GM21619 (cell line): ENCODE data around the gene TRPM3.

ENCODE experiments used
- ATAC-seq: cut with Tn5 transposase; IDR thresholded peaks from one replicate; pipeline ENCODE4 v1.9.1; 2021; ENCODE audit not compliant: unreplicated experiment

The TRPM3 gene

DNA sequence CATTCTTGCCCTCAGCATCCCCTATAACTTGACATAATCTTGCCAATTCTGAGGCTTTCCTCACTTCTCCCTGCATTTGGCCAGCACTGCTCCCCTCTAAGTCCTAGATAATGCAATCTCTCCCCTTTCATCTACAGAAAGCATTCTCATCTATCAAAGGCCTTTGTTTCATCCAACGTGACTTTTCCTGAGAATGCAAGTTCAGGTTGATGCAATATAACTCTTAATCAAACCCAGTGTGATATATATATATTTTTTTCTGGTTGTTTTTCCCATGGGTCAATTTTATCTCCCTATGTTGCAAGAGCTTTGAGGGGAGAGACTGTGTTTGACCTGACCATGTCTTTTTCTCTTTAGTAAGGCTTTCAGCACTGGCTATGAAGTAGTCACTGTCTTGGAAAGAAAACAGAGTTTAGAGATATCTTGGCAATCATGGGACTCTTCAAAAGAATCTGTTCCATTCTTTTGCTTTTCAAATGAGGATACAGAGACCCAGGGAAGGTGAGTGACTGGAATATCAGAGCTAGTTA is 268.6 kb downstream of the TRPM3 start:
- no peak for ATAC-seq

DNA sequence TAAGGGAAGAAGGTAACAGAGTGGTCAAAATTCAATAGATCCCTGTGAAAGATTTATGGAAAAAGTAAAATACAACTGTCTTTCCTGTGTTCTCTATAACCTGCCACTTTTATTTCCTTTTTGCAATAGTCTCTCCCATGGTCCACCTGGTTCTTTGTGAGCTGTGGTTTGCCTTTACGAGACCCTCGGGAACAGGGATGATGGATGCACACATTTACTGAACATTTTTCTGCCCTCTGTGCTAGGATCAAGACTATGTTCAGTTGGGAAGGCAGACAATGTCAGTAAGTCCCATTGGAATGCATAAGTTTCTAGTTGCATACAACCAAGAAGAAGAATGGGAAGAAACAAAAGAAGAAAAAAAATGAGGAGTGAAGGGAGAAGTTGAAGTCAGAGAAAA is 281.2 kb downstream of the TRPM3 start:
- ATAC-seq: no peak

DNA sequence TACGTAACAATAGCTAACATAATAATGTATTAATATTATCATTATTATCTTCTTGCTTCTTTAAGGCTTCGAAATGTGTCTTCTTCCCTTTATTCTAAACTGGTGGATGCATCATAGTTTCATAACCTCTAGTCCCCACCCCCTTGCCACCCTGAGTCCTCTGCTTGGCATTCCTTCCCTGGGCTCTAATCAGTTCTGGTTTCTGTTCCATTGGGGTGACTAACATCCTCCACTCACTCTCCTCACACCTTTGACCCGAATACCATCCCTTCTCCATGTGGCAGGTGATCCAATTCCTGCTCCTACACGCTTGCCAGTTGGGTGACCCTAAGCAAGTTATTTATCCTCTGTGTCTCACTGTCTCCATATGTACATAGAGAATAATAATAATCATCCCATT is 286.1 kb downstream of the TRPM3 start:
- no peak for ATAC-seq

DNA sequence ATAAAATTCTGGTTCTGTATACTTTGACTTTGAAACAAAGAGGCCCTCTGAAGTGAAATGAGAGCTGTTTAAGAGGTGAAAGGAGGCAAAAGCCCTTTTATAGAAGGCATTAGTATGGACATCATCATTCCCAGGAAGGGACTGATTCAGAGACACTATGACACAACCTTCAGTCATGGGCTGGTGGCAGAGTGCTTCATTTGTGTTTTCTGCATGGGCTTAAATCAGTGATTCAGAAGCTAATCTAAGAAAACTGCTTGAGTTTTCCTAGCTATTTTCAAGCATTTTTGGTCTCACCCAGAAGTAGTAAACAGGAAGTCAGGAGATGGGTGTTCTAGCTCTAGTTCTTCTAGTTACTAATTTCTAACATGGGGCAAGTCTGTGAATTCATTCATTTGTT is 288.9 kb downstream of the TRPM3 start:
- no peak for ATAC-seq

DNA sequence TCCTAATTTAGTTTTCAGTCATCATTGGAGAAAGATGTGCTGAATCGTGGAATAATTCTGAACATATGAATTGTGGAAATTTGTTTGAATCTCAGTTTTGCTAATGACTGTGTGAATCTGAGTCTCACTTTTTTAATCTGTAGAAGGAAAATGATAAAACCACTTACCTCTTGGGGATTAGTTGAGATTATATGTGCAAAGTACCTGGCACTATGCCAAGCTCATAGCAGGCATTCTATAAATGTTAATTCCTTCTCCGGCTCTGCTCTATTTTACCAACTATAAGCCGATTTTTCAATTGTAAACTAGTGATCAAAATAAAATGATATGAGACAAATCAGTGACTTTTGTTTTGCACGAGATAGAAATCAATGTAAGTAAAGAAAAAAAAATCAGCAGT is 290.8 kb downstream of the TRPM3 start:
- no peak for ATAC-seq

DNA sequence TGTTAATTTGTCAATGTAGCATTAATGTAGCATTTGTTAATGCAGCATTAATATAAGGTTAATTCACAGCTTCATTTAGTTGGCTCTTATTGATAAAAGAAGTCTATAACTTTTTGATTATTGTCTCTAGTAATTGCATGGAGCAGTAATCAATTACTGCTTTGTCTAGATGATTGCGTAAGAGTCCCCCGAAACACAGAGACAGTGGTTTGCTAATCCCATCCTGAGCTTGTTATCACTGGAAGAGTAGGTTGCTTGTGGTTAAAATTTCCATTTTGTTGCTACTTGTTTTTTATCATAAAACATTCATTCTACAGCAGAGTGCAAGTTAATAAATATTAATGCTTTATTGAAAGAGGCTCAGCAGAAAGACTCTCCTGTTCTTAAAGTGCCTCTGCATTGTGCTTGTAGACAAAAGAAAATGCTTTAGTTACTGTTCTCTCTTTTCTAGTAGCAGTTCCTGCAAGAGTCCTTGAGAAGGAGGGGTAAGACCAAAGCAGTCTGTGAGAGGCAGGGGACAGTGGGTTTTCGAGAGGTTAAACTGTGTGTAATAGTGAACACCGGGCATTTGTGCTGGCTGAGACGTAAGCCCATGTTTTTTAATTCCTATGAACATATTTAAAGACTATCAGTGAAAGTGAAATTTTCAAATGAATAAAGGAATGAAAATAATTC is 291.7 kb downstream of the TRPM3 start:
- ATAC-seq: no peak

DNA sequence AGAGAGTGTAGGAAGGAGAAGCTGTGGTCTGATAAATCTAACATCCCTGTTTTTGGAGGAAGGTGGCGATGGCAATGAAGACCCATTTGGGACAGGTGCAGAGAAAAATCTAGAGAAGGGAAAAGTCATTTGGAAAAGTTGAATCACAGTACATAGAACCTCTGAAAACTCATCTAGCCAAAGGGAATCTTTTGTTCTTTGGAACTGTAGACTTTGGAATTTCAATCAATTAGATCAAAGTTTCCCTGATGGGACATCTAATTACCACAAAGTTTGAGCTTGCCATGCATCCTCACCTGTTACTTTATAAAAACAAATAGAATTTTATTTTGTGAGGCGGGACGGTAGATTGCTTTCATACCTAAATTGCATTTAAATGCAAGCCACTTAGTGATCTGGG is 294.9 kb downstream of the TRPM3 start:
- no peak for ATAC-seq

DNA sequence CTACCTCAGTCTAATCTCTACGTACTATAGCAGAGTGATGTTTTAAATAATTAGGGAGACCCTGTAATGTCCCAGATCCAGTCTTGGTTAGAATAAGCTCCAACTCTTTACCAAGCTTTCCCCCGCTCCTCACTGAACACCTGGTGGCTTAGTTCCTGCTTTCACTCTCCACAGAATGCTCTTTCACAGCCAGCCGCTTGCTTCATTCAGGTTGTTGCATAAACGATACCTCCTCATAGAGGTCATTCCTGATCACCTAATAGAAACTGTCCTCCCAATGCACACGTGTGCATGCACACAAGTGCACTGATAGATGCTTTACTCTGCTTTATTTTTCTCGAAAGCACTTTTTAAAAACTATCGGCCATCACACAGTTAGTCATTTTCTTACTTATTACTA is 298.1 kb downstream of the TRPM3 start:
- ATAC-seq: no peak

DNA sequence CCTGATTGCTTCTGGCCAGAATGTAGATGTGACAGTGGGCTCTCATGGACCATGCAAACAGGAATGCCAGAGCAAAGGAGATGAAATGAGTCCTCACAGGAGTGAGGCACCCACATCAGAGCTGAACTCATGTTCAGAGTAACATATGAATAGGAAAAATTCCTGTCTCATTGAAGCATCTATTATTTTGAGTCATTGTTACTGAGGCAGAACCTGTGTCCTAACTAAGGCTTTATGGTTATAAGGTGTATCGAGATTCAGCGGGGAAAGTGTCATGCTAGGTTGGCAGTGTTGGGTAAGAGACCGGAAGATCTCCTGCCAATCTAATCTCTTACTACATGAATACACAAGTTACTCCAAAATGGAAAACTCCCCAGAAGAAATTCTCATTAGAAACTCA is 304.1 kb downstream of the TRPM3 start:
- no peak for ATAC-seq

DNA sequence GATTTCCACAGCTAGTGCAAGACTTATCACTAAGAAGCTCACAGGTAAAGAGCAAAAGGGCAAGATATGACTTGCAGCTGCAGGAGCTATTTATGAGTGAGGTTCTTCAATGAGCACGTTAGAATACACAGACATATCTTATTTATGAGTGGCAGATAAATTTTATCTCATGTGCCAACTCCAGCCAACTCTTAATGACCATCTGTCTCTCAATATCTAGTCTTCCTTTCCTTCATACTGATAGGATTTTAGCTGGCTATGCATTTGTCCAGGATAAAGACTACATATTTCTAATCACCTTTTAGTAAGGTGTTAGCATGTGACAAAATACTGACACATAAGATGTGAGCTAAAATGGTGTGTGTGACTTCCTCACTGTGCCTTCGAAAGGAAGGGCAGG is 304.5 kb downstream of the TRPM3 start:
- ATAC-seq: no peak

DNA sequence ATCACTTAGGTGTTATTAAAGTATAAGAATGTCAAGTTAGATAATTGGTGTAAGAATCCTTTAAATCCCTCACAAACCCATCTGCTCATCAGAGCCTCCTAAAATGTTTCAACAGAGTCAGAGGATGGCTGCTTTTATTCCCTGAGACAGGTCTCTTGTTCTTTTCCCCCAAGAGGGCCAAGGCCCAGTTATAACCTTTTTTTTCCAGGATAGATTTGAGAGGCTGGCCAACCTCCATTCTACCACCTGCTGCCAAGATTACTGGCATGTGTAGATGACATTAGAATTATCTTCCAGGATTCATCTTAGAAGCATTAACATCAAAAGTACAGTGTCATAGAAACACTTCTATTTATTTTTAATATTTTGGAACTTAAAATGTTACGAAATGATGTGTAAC is 305.1 kb downstream of the TRPM3 start:
- ATAC-seq: no peak

DNA sequence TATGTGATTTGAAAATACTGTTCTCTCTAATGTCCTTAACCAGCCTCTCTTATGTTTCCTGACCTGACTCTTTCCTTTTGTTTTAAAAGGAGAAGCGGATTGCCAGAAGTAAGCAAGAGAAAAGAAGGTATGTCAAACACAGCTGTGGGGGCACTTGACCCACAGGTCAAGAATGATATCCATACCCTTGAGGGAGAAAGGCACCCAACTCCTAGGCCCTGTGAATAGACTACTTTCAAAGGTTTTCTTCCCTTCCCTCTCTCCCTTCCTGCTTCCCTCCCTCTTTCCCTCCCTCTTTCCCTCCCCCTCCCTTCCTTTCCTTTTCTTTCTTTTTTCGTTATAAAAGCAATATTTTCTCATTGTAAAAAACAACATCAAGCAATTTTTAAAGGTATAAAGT is 306.8 kb downstream of the TRPM3 start:
- ATAC-seq: no peak

DNA sequence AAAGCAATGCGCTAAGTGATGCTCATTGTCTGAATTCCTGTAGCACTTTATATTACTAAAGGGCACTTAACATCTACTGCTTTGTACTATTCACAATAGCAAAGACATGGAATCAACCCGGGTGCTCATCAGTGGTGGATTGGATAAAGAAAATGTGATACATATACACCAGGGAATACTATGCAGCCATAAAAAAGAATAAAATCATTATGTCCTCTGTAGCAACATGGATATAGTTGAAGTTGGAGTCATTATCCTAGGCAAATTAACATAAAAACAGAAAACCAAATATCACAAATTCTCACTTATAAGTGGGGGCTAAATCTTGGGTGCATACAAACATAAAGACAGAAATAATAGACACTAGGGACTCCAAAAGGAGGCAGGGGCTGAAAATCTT is 308.3 kb downstream of the TRPM3 start:
- no peak for ATAC-seq

DNA sequence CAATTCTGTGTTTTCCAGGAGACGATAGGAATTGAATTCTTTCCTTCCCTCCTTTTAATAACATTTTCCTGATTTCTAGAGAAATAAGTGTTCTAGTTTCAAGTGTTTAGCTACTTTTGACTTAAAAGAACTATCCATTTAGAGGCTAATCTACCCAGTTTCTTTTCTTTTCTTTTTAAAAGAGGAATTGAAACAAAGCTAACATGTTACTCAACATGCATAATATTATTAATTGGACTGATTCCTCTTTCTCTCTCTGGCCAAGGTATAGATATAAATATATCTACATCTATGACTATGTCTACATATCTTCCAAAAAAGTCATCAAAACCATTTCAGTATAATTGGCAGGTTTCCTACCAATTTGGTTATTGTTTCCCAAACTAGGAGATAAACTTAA is 309.8 kb downstream of the TRPM3 start:
- peak; percentile 60 for ATAC-seq

DNA sequence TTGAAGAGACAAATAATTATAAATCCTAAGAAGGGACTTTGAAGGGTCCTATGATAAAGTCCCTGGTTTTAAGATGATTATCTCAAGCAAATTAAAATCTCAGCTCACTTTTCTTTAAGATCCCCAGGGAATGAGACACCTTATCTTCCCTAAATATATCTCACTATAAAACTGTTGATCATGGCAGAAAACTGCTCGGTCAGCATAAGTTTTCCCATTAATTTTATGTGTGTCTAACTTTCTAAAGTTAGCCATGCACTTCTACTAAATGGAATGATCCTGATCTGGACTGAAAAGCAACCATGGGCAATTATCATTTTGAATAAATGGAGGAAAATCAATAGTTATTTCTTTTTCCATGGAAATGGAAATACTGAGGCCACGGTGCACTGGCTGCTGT is 314.5 kb downstream of the TRPM3 start:
- ATAC-seq: no peak

DNA sequence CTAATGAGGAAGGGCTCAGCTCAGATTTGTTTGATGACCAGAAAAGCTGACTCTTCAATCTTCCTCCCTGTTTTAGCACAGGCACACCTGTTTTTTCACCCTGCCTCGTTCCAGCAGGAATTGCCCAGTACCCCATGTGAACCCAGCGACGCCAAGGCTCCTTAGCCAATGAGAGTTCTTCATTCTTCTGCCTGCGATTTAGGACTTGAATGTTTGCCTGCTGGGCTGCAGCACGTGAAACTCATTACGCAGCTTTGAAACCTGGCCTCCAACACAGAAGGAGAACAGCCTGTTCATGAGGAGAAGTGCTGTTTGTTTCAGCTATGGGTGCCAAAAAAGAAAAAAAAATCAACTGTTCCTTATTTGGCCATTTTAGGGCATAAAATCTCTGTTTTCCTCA is 315.5 kb downstream of the TRPM3 start:
- no peak for ATAC-seq

DNA sequence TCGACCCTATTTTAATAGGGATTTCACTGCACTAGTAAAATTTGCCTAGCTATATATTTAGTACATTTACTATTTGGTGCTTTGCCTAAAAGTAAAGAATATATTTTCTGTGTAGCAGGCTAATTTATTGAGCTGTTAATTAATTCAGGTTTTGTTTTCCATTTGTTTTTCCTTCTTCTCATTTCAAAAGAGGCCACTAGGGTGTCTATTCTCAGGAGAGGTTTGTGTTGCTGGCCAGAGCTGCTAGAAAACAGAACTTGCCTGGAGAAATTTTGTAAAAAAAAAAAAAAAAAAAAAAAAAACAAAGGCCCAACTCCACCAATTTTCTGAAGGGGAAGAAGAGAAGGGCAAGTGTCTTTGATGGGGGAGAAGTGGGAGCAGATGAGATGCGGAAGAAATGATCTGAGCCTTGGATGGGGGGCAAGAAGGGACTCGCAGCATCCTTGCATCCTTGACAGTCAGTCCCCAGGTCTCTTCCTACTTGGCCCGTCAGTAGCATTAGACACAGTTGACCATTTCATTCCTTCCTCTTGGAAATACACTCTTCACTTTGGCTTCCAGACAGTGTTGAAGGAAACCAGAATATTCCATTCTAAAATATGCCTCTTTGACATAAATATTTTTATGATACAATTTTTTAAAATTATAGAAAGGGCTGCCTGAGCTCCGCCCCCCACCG is 318.5 kb downstream of the TRPM3 start:
- ATAC-seq: no peak

DNA sequence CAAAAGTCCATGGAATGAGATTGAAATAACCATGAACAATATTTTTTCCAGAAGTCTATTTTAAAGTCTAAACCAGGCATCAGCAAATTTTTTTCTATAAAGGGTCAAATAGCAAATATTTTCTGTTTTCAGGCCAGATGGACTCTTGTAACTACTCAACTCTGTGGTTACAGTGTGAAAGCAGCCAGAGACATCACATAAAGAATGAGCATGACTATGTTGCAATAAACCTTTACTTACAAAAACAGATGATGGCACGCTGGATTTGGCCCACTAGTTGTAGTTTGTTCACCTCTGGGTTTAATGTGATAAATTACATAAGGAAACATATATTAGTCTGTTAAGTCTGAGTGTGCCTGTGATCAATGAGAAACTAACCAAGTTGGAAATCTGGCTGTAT is 319.2 kb downstream of the TRPM3 start:
- ATAC-seq: no peak

DNA sequence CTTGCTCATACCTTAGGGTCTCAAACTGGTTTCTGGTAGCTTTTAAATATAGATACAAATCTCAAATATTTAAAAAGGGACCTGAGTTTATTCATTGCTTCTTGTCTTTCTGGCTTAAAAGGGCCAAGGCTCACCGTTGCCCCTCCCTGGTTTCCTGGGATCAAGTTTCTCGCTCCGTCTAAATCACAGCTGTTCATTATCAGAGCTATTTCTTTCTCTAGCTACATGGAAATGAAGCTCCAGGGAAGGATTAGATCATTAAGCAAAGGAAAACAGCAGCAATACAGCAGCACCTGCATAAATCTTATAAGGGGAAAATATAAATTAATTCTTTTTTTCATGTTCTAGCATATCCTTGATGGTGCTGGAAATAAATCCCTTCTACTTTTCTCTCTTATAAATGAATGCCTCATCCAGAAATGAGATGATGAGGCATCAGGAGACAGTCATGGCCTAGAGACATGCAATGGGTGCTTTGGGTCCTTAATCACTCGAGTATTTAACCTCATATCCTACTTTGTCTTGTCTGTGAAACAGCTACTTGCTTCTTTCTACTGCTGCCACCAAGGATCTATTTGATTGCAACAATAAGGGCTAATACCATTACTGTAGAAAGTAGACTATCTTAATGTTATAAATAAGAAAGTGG is 320.1 kb downstream of the TRPM3 start:
- ATAC-seq: no peak

DNA sequence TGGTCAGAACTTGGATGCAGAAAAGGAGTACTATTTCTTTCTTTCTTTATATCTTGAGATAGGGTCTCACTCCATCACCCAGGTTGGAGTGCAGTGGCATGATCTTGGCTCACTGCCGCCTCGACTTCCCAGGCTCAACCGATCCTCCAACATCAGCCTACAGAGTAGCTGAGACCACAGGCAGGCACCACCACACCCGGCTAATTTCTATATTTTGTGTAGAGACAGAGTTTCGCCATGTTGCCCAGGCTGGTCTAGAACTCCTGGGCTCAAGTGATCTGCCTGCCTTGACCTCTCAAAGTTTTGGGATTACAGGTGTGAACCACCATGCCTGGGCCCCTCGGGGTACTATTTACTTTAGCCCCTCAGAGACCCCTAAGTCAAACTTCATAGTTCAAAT is 323.4 kb downstream of the TRPM3 start:
- ATAC-seq: no peak

DNA sequence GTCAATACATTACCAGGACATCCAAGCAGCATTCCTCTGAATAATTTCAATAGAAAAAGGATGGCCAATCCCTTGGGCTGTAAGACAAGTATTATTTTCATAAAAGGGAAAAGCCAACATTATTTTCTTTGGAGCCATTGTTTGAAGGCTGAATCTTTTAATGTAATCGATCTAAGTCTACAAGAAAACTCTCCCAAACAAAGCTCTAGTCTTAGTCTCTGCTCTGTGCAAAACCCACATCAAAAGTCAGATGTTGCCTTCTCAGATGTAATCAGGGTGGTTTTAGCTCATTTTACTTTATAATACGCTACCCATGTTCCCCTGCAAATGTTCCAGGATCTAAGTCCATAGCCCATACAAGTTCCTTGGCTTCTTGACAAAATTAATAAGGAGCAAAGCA is 325.6 kb downstream of the TRPM3 start:
- no peak for ATAC-seq

DNA sequence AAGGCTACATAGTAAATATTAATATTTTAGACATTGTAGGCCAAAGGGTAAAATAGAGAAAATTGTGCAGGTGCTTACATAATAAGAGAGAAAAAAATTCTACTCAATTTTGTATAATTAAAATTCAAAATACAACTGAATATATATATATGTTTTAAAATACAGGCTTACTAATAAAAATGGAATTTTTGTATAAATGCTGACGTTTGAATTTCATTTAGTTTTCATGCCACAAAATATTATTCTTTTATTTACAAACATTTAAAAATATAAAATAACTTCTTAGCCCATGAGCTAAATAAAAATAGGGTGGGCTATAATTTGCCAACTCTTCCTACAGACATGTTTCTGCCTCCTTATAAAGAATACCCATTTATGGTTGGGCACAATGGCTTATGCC is 328.6 kb downstream of the TRPM3 start:
- ATAC-seq: no peak
